Choroid plexus epithelial cell (primary cell): ENCODE results near the gene SETD2.
"Not testable (repeated sequence)": the region's sequence is repeated elsewhere in the genome, so short reads cannot be mapped to it uniquely, and the experiment has no call there.

Experiments
- DNase-seq: peaks from one replicate; pipeline ENCODE4 v3.0.0-alpha.2; 2010; ENCODE audit warnings: low read depth
- H3K4me3 ChIP-seq: 2 replicates; pipeline ENCODE4 v1.5.1; 2011; ENCODE audit warnings: low read depth, mild to moderate bottlenecking, control low read depth, low read length, moderate library complexity
- TF ChIP-seq, protein P1 (sequence below): conservative IDR thresholded peaks from 2 replicates; pipeline ENCODE4 v1.5.1; 2011; ENCODE audit warnings: low read depth, mild to moderate bottlenecking, control low read depth, inconsistent platforms, low read length, moderate library complexity

SETD2 gene, protein sequence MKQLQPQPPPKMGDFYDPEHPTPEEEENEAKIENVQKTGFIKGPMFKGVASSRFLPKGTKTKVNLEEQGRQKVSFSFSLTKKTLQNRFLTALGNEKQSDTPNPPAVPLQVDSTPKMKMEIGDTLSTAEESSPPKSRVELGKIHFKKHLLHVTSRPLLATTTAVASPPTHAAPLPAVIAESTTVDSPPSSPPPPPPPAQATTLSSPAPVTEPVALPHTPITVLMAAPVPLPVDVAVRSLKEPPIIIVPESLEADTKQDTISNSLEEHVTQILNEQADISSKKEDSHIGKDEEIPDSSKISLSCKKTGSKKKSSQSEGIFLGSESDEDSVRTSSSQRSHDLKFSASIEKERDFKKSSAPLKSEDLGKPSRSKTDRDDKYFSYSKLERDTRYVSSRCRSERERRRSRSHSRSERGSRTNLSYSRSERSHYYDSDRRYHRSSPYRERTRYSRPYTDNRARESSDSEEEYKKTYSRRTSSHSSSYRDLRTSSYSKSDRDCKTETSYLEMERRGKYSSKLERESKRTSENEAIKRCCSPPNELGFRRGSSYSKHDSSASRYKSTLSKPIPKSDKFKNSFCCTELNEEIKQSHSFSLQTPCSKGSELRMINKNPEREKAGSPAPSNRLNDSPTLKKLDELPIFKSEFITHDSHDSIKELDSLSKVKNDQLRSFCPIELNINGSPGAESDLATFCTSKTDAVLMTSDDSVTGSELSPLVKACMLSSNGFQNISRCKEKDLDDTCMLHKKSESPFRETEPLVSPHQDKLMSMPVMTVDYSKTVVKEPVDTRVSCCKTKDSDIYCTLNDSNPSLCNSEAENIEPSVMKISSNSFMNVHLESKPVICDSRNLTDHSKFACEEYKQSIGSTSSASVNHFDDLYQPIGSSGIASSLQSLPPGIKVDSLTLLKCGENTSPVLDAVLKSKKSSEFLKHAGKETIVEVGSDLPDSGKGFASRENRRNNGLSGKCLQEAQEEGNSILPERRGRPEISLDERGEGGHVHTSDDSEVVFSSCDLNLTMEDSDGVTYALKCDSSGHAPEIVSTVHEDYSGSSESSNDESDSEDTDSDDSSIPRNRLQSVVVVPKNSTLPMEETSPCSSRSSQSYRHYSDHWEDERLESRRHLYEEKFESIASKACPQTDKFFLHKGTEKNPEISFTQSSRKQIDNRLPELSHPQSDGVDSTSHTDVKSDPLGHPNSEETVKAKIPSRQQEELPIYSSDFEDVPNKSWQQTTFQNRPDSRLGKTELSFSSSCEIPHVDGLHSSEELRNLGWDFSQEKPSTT (N-terminal part only)

DNA sequence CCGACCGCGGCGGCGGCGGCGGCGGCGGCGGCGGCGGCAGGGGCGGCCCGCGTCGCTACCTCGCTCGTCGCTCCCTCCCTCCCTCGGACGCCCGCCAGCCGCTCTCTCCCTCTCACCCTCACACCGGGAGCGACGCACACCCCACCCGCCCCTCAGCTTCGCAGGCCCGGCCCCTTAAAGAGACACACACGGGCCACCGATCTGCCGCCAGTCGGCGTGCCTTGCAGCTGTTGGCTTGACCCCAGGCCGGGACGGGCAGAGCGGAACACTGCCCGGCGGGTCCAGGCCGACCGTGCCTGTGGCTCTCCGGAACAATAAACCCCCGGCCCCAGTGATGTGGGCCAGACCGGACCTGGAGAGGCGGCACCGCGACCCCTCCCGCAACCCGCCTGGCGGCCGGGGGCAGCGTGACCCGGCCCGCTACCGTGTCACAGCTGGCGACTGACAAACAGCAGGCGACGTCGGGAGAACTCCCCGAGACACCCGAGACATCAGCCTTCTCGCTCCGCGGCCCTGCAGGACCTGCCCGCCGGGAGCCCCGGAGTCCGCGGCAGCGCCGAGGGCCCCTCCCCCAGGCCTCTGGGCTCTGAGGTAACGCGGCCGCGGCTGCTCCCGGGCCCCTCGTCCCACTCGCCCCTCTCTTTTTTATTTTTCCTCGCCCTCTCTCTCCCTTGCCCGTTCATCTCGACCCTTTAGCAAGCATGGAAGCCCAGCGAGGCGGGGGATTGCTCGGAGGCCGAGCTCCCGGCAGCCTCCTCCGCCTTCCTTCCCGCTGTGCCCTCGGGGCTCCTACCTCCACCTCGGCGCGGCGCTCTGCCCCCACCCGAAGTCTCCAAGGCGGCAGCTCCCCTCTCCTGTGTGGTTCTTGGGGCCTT is at the start of gene SETD2:
TSS of gene SETD2 (minus strand) at position 107 of the 875 bp plus-strand sequence. CDS start 189 bp downstream, outside the sequence.
- TF ChIP-seq, protein P1, sequence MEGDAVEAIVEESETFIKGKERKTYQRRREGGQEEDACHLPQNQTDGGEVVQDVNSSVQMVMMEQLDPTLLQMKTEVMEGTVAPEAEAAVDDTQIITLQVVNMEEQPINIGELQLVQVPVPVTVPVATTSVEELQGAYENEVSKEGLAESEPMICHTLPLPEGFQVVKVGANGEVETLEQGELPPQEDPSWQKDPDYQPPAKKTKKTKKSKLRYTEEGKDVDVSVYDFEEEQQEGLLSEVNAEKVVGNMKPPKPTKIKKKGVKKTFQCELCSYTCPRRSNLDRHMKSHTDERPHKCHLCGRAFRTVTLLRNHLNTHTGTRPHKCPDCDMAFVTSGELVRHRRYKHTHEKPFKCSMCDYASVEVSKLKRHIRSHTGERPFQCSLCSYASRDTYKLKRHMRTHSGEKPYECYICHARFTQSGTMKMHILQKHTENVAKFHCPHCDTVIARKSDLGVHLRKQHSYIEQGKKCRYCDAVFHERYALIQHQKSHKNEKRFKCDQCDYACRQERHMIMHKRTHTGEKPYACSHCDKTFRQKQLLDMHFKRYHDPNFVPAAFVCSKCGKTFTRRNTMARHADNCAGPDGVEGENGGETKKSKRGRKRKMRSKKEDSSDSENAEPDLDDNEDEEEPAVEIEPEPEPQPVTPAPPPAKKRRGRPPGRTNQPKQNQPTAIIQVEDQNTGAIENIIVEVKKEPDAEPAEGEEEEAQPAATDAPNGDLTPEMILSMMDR: peak; percentile 40
- DNase-seq: peak; percentile 92
- peak within 1 kb of the TSS; percentile 96 for H3K4me3 ChIP-seq

DNA sequence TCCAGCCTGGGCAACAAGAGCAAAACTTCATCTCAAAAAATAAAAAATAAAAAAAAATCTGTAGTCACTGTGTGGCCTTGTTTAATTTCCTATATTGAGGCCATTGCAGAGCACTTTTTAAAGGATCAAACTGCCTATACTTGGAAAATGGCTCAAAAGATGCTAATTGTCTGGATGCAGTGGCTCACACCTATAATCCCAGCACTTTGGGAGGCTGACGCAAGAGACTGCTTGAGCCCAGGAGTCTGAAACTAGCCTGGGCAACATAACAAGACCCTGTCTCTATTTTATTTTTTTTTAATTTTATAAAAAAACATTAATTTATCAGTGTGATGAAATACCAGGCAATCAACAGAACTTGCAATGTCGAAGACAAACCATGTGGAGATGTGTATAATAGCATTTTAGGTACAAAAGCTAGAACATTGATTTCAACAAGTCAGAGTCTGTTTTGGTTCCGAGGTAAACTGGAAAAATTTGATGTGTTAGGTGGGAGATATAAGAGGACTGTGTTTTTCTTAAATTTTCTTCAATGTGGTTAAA is 47.0 kb upstream of the SETD2 start:
- TF ChIP-seq, protein P1: no peak
- H3K4me3 ChIP-seq: no peak overlapping the region
- DNase-seq: no peak

DNA sequence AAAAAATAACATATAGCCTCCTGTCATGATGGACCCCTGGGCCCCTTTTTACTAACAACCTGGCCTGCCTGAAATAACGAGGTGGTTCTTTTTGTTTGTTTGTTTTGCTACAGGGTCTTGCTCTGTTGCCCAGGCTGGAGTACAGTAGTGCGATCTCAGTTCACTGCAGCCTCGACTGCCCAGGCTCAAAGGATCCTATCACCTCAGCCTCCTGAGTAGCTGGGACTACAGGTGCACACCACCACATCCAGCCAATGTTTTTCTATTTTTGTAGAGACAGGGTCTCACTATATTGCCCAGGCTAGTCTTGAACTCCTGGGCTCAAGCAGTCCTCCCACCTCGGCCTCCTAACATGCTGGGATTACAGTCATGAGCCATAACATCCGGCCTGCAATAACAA is 42.1 kb upstream of the SETD2 start:
- not testable (repeated sequence) for DNase-seq, H3K4me3 ChIP-seq

DNA sequence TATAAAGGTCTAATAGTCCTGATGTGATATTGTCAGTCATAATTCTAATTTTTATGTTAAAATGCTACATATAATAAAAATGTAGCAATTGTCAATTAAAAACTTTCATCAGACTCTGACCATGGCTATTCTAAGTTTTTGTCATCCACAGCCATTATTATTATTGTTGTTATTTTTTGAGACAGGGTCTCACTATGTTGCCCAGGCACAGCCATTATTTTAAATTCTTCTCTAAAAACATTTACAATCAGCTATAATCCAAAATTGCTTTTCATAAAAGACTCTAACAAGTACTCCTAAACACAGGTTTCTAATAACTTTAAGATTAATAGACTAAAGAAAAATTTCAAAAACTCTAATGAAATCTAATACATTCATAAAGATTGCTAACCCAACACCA is 41.0 kb upstream of the SETD2 start:
- TF ChIP-seq, protein P1: no peak
- H3K4me3 ChIP-seq: no peak overlapping the region
- no peak for DNase-seq

DNA sequence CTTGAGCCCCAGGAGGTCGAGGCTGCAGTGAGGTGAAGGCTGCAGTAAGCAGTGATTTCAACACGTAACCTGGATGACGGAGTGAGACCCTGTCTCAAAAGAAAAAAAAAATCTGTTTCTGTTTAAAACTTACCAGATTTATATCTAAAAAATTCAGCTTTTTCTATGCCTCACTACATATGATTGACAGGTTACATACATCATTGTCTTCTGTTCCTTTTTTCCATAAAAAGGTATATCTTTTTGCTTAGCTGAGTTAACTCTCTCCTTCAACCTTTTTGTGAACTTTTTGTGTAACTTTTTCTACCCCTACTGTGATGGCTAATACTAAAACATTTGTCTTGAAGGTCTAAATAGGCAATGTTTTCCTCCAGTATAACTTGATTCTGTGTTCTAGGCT is 38.6 kb upstream of the SETD2 start:
- no peak for DNase-seq
- TF ChIP-seq, protein P1: no peak
- no peak overlapping the region for H3K4me3 ChIP-seq

DNA sequence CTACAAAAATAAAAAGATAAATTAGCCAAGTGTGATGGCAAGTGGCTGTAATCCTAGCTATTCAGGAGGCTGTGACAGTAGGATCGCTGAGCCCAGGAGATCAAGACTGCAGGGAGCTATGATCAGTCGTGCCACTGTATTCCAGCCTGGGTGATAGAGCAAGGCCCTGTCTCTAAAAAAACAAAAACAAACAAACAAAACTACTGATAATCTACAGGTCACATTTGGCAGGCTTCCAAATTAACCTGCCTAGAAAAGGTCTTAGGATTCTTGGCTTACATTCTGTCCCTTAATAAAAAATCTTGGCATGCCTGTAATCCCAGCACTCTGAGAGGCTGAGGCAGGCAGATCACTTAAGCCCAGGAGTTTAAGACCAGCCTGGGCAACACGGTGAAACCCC is 33.4 kb upstream of the SETD2 start:
- DNase-seq: no peak
- no peak overlapping the region for H3K4me3 ChIP-seq

More for the DNA sequence above, 33.4 kb upstream of the SETD2 start:
- TF ChIP-seq, protein P1: no peak
